ENCODE results near the gene JPH4.
"Not testable (repeated sequence)": the region's sequence is repeated elsewhere in the genome, so short reads cannot be mapped to it uniquely, and the experiment has no call there.

JPH4 gene

GRCh38 chr14:23617539-23617938, 38.9 kb upstream of the JPH4 start:
- no peak for DNase-seq (ENCODE audit: low read depth)
- Histone ChIP-seq H3K4me3 (ENCODE audit: low read length) (no peak overlapping the region), H3K4me1 (ENCODE audit: control insufficient read depth, insufficient read depth, low read length) (peaks cover 4% of the 10 kb centered on the region), H3K9me3 (ENCODE audit: control insufficient read depth, low read length) (peaks cover 8% of the 10 kb centered on the region), H3K9ac (ENCODE audit: low read length) (no peak overlapping the region), H3K36me3 (ENCODE audit: control insufficient read depth, insufficient read depth, low read length, severe bottlenecking) (no peaks in the 10 kb centered on the region), H3K27me3 (replicated peaks; ENCODE audit: control insufficient read depth, insufficient read depth, low read length) (peaks cover 39% of the 10 kb centered on the region)

DNA sequence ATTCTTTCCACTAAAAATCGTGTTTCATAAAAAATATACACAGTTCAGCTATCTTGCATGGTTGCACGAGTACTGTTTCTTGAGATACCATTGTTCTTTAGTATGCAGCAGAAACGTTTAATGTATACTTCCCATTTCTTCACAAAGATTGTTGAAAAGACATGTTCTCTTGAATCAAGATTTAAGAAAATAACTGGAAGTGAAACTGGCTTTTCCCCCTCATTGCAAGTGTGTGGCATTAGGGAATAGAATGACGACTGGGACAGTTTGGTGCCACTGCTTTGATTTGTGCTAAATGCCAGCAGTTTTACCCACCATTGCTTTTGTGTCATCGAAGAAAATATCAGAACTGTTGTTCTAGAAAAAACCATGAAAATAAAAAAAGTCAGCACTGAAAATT, 37.3 kb upstream of the JPH4 start:
- Histone ChIP-seq H3K4me1 (ENCODE audit: control insufficient read depth, insufficient read depth, low read length) (peaks cover 4% of the 10 kb centered on the region), H3K9ac (ENCODE audit: low read length) (no peak overlapping the region), H3K9me3 (ENCODE audit: control insufficient read depth, low read length) (no peaks in the 10 kb centered on the region), H3K27me3 (replicated peaks; ENCODE audit: control insufficient read depth, insufficient read depth, low read length) (peaks cover 41% of the 10 kb centered on the region), H3K4me3 (ENCODE audit: low read length) (no peak overlapping the region), H3K36me3 (ENCODE audit: control insufficient read depth, insufficient read depth, low read length, severe bottlenecking) (no peaks in the 10 kb centered on the region)
- DNase-seq (ENCODE audit: low read depth): no peak

- no peaks in the 10 kb centered on the region for H3K36me3 ChIP-seq (ENCODE audit: control insufficient read depth, insufficient read depth, low read length, severe bottlenecking)
- no peak overlapping the region for H3K4me3 ChIP-seq (ENCODE audit: low read length)
- H3K4me1 ChIP-seq (ENCODE audit: control insufficient read depth, insufficient read depth, low read length): peaks cover 4% of the 10 kb centered on the region
- no peaks in the 10 kb centered on the region for H3K9me3 ChIP-seq (ENCODE audit: control insufficient read depth, low read length)
- DNase-seq (ENCODE audit: low read depth): no peak
- no peak overlapping the region for H3K9ac ChIP-seq (ENCODE audit: low read length)
- peaks cover 52% of the 10 kb centered on the region for H3K27me3 ChIP-seq (replicated peaks; ENCODE audit: control insufficient read depth, insufficient read depth, low read length)
These were observed 35.8 kb upstream of the JPH4 start for GRCh38 chr14:23614395-23614828.

DNA sequence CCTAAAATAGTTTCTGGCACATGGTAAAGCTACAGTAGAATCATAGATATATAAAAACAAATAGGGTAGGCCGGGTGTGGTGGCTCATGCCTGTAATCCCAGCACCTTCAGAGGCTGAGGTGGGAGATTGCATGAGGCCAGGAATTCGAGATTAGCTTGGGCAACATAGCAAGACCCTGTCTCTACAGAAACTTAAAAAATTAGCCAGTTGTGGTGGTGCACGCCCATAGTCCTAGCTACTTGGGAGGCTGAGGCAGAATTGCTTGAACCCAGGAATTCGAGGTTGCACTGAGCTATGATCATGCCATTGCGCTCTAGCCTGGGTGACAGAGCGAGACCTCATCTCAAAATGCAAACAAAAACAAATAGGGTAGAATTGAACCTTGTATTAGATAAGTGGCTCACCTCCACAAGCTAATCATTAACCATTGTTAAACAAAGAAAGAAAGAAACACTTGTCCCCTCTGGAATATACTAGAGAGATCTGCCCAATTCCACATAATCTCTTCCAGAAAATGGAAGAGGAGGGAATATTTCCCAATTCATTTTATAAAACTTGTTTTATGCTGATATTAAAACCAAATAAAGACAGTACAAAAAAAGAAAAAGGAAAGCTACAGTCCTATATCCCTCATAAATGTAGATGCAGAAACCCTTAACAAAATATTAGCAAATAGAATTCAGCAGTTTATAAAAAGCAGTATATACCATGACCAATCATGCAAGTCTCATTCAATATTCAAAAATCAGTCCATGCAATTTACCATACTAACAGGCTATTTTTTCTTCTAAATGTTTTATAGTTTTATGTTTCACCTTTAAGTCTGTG, 34.9 kb upstream of the JPH4 start:
- no peak overlapping the region for H3K4me3 ChIP-seq (ENCODE audit: low read length)
- no peaks in the 10 kb centered on the region for H3K36me3 ChIP-seq (ENCODE audit: control insufficient read depth, insufficient read depth, low read length, severe bottlenecking)
- DNase-seq (ENCODE audit: low read depth): no peak
- H3K27me3 ChIP-seq (replicated peaks; ENCODE audit: control insufficient read depth, insufficient read depth, low read length): peaks cover 50% of the 10 kb centered on the region
- peaks cover 2% of the 10 kb centered on the region for H3K4me1 ChIP-seq (ENCODE audit: control insufficient read depth, insufficient read depth, low read length)
- H3K9ac ChIP-seq (ENCODE audit: low read length): no peak overlapping the region
- no peaks in the 10 kb centered on the region for H3K9me3 ChIP-seq (ENCODE audit: control insufficient read depth, low read length)

- Histone ChIP-seq H3K4me1 (ENCODE audit: control insufficient read depth, insufficient read depth, low read length) (no peaks in the 10 kb centered on the region), H3K27me3 (replicated peaks; ENCODE audit: control insufficient read depth, insufficient read depth, low read length) (peaks cover 50% of the 10 kb centered on the region), H3K4me3 (ENCODE audit: low read length) (no peak overlapping the region), H3K9ac (ENCODE audit: low read length) (no peak overlapping the region), H3K36me3 (ENCODE audit: control insufficient read depth, insufficient read depth, low read length, severe bottlenecking) (no peaks in the 10 kb centered on the region), H3K9me3 (ENCODE audit: control insufficient read depth, low read length) (no peaks in the 10 kb centered on the region)
- DNase-seq (ENCODE audit: low read depth): no peak
These were observed 34.2 kb upstream of the JPH4 start for GRCh38 chr14:23612802-23613201.

DNA sequence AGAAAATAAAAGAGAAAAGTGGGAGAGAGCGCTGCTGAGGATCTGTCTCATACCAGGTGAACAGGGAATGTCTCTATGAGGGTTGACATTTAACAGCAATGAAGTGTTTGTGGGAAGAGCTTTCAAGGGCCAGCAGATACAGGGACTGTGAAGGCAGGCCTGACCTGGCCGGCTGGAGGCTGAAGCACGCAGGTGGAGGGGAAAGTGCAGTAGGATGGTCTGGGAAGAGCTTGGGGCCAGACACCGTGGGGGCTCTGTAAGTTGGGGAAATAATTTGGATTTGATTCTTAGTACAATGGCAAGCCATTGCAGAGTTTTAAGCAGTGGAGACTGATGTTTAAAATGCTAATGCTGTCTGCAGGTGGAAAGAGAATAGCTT, 33.8 kb upstream of the JPH4 start:
- Histone ChIP-seq H3K36me3 (ENCODE audit: control insufficient read depth, insufficient read depth, low read length, severe bottlenecking) (no peaks in the 10 kb centered on the region), H3K4me1 (ENCODE audit: control insufficient read depth, insufficient read depth, low read length) (no peaks in the 10 kb centered on the region), H3K4me3 (ENCODE audit: low read length) (no peak overlapping the region), H3K27me3 (replicated peaks; ENCODE audit: control insufficient read depth, insufficient read depth, low read length) (peaks cover 54% of the 10 kb centered on the region), H3K9ac (ENCODE audit: low read length) (no peak overlapping the region), H3K9me3 (ENCODE audit: control insufficient read depth, low read length) (no peaks in the 10 kb centered on the region)
- no peak for DNase-seq (ENCODE audit: low read depth)

DNA sequence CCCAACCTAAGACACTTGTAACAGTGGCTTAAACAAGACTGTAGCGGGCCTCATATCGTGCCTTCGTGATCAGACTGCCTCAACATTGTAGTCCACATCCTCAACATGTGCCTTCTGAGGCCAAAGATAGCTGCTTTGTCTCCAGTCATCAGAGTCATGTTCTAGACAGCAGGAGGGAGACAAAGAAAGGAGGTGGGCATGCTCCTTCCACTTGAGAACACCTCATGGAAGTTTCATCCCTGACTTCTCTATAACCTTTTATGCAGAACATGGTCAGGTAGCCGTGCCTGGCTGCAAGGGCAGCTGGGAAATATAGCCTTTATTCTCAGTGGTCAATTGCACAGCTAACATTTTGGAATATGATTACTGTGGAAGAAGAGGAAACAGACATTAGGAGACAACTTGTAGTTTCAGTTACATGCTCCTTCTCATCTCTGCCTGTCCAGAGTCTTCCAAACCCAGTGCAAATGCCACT, 32.3 kb upstream of the JPH4 start:
- Histone ChIP-seq H3K4me1 (ENCODE audit: control insufficient read depth, insufficient read depth, low read length) (no peaks in the 10 kb centered on the region), H3K4me3 (ENCODE audit: low read length) (no peak overlapping the region), H3K9ac (ENCODE audit: low read length) (no peak overlapping the region), H3K9me3 (ENCODE audit: control insufficient read depth, low read length) (no peaks in the 10 kb centered on the region), H3K27me3 (replicated peaks; ENCODE audit: control insufficient read depth, insufficient read depth, low read length) (peaks cover 57% of the 10 kb centered on the region), H3K36me3 (ENCODE audit: control insufficient read depth, insufficient read depth, low read length, severe bottlenecking) (no peaks in the 10 kb centered on the region)
- no peak for DNase-seq (ENCODE audit: low read depth)

GRCh38 chr14:23610090-23610814, 31.7 kb upstream of the JPH4 start:
- H3K9me3 ChIP-seq (ENCODE audit: control insufficient read depth, low read length): no peaks in the 10 kb centered on the region
- H3K9ac ChIP-seq (ENCODE audit: low read length): no peak overlapping the region
- H3K27me3 ChIP-seq (replicated peaks; ENCODE audit: control insufficient read depth, insufficient read depth, low read length): peaks cover 57% of the 10 kb centered on the region
- no peak for DNase-seq (ENCODE audit: low read depth)
- no peak overlapping the region for H3K4me3 ChIP-seq (ENCODE audit: low read length)
- no peaks in the 10 kb centered on the region for H3K36me3 ChIP-seq (ENCODE audit: control insufficient read depth, insufficient read depth, low read length, severe bottlenecking)
- no peaks in the 10 kb centered on the region for H3K4me1 ChIP-seq (ENCODE audit: control insufficient read depth, insufficient read depth, low read length)

DNA sequence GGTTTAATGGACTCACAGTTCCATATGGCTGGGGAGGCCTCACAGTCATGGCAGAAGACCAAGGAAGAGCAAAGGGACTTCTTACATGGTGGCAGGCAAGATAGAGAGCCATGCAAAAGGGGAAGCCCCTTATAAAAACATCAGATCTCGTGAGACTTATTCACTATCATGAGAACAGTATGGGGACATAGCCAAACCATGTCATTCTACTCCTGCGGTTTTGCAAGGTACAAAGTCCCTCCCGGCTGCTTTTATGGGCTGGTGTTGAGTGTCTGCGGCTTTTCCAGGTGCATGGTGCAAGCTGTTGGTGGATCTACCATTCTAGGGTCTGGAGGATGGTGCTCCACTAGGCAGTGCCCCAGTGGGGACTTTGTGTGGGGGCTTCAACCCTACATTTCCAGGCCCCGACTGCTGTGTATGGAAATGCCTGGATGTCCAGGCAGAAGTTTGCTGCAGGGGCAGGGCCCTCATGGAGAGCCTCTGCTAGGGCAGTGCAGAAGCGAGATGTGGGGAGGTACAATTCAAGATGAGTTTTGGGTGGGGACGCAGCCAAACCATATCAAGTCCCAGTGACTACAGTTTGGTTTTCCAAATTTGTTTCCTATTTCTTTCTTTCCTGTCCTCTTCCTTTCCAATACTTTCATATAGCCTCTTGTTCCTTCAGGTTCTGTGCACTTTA, 31.0 kb upstream of the JPH4 start:
- not testable (repeated sequence) for H3K4me3 ChIP-seq (ENCODE audit: low read length); H3K9me3 ChIP-seq (ENCODE audit: control insufficient read depth, low read length); DNase-seq (ENCODE audit: low read depth); H3K9ac ChIP-seq (ENCODE audit: low read length); H3K36me3 ChIP-seq (ENCODE audit: control insufficient read depth, insufficient read depth, low read length, severe bottlenecking); H3K4me1 ChIP-seq (ENCODE audit: control insufficient read depth, insufficient read depth, low read length)
- peaks cover 51% of the 10 kb centered on the region for H3K27me3 ChIP-seq (replicated peaks; ENCODE audit: control insufficient read depth, insufficient read depth, low read length)

GRCh38 chr14:23609001-23609400, 30.4 kb upstream of the JPH4 start:
- Histone ChIP-seq H3K9ac (ENCODE audit: low read length) (no peak overlapping the region), H3K4me1 (ENCODE audit: control insufficient read depth, insufficient read depth, low read length) (no peaks in the 10 kb centered on the region), H3K4me3 (ENCODE audit: low read length) (no peak overlapping the region), H3K9me3 (ENCODE audit: control insufficient read depth, low read length) (no peaks in the 10 kb centered on the region), H3K27me3 (replicated peaks; ENCODE audit: control insufficient read depth, insufficient read depth, low read length) (peaks cover 46% of the 10 kb centered on the region), H3K36me3 (ENCODE audit: control insufficient read depth, insufficient read depth, low read length, severe bottlenecking) (no peaks in the 10 kb centered on the region)
- DNase-seq (ENCODE audit: low read depth): no peak

GRCh38 chr14:23608454-23608853, 29.9 kb upstream of the JPH4 start:
- Histone ChIP-seq H3K4me1 (ENCODE audit: control insufficient read depth, insufficient read depth, low read length) (no peaks in the 10 kb centered on the region), H3K36me3 (ENCODE audit: control insufficient read depth, insufficient read depth, low read length, severe bottlenecking) (no peaks in the 10 kb centered on the region), H3K27me3 (replicated peaks; ENCODE audit: control insufficient read depth, insufficient read depth, low read length) (peaks cover 40% of the 10 kb centered on the region), H3K9ac (ENCODE audit: low read length) (no peak overlapping the region), H3K4me3 (ENCODE audit: low read length) (no peak overlapping the region), H3K9me3 (ENCODE audit: control insufficient read depth, low read length) (no peaks in the 10 kb centered on the region)
- no peak for DNase-seq (ENCODE audit: low read depth)

All from adipocyte (in vitro differentiated cells).